GM15510 (cell line): ENCODE data around the gene RTP5.

Experiments
- POLR2A ChIP-seq: IDR thresholded peaks from 3 replicates; pipeline ENCODE4 v1.6.1; 2011; ENCODE audit warnings: borderline replicate concordance; ENCODE audit not compliant: insufficient read length; ENCODE audit errors: extremely low read depth

The RTP5 gene

GRCh38 chr2:241862775-241863535, 6.6 kb upstream of the RTP5 start:
- no peak for TF ChIP-seq POLR2A

DNA sequence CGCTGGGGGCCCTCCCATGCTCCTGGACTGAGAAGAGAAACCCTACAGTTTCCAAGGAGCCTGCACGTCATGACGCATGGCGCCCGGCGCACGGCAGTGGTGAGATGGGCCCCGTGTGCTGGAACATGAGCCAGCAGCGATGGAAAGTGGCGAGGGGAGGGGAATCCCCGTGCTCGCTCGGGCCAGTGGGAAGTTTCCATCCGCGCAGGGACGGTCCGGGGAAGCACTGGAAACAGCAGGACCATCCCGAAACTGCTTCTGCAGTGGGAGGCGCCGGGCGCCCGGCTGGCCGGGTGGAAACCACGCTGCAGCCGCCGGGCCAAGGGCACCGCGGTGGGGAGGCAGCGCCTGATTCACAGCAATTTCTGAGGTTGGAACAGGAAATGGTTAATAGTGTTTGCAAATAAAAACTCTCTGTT, 6.0 kb upstream of the RTP5 start:
- TF ChIP-seq POLR2A = no peak

DNA sequence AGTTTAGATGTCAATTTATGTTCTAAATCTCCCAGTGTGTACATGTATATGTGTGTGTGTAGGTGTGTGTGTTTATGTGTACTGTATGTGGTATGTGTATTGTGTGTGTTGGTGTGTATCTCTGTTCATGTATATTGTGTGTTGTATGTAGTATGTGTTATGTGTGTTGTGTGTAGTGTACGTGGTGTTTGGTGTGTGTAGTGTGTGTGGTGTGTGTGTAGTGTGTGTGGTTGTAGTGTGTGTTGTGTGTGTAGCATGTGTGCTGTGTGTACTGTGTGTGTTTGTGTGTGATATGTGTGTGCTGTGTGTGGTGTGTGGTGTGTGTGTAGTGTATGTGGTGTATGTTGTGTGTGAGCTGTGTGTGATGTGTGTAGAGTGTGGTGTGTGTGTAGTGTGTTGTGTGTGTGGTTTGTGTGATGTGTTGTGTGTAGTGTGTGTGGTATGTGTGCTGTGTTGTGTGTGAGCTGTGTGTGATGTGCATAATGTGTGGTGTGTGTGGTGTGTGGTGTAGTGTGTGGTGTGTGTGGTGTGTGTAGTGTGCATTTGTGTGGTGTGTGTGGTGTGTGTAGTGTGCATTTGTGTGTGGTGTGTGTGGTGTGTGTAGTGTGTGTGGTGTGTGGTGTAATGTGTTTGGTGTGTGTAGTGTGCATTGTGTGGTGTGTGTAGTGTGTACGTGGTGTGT, 5.2 kb upstream of the RTP5 start:
- TF ChIP-seq POLR2A = no peak

DNA sequence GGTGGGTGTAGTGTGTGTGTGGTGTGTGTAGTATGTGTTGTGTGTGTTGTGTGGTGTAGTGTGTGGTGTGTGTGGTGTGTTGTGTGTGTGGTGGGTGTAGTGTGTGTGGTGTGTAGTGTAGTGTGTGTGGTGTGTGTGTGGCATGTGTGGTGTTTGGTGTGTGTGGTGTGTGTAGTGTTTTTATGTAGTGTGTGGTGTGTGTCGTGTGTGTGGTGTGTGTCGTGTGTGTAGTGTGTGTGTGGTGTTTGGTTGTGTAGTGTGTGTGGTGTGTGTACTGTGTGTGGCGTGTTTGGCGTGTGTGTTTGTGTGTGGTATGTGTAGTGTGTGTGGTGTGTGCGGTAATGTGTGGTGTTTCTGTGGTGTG, 4.7 kb upstream of the RTP5 start:
- TF ChIP-seq POLR2A = no peak

GRCh38 chr2:241865416-241865956, 4.0 kb upstream of the RTP5 start:
- no peak for TF ChIP-seq POLR2A

DNA sequence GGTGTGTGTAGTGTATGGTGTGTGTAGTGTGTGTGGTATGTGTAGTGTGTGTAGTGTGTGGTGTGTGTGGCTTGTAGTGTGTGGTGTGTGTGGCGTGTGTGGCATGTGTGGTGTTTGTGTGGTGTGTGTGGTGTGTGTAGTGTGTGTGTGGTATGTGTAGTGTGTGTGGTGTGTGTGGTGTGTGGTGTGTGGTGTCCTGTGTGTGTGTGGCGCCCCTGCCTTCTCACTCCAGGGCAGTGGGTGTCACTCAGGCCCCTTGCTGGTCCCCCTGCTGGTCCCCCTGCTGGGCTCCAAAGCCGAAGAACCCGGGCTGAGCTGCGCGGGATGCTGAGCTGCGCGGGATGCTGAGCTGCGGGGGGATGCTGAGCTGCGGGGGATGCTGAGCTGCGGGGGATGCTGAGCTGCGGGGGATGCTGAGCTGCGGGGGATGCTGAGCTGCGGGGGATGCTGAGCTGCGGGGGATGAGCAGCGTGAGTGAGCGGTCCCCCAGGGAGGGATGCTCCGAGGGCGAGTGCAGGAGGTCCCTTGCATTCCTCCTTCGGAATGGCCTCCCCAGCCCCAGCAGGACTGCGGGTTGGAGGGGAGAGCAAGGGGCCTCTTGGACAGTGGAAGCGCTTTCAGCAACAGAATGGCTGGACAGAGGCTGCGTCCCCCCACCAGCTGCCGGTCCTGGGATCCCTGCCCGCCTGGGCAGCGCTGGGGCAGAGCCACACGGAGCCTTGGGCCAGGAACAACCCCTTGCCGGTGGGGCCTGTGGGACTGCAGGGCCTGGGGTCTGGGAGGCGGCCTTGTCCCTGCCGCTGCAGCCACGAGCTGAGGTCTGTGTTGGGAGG, 3.4 kb upstream of the RTP5 start:
- no peak for TF ChIP-seq POLR2A

- no peak for TF ChIP-seq POLR2A
Measured at GRCh38 chr2:241866790-241867645, 2.5 kb upstream of the RTP5 start.

GRCh38 chr2:241867776-241868420, 1.6 kb upstream of the RTP5 start:
- TF ChIP-seq POLR2A = no peak

DNA sequence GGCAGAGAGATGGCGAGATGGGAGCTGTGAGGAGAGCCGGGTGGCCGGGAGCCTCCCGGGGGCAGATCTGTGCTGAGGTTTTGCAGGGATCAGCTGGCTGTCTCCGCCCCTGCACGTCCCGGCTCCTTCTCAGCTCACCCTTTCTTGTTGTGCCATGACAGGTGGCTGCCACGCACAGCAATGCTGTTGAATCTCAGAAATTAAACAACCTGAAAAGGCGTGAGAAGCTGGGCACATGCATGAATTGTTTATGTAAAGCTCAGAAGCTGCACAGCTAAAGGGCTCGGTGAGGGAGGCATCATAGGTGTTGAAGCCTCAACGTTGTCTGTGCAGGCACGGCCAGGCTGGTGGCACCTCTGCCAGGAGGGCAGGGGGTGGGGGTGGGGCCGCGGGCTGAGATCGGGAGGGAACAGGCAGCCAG, 858 bp upstream of the RTP5 start:
- TF ChIP-seq POLR2A = no peak

DNA sequence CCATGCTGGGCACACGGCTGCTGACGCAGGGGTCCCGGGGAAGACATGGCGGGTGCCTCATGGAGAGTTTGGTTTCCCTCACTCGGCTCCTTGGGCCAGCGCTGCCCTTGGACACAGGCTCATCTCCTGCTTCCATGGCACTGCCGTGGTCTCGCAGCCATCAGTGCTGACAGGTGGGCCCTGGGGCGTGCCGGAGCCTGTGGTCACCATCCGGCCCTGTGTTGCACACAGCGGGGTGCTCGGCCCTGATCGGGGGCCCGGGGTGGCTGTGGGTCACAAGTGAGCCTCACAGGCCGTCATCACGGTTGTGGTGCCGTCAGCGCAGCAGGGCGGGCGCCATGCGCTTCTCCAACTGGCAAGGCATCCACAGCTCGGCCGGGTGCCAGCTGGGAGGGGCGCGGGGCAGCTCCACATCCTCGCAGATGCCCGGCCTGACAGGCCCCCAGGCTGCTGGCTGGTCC, 582 bp downstream of the RTP5 start:
- TF ChIP-seq POLR2A = no peak

DNA sequence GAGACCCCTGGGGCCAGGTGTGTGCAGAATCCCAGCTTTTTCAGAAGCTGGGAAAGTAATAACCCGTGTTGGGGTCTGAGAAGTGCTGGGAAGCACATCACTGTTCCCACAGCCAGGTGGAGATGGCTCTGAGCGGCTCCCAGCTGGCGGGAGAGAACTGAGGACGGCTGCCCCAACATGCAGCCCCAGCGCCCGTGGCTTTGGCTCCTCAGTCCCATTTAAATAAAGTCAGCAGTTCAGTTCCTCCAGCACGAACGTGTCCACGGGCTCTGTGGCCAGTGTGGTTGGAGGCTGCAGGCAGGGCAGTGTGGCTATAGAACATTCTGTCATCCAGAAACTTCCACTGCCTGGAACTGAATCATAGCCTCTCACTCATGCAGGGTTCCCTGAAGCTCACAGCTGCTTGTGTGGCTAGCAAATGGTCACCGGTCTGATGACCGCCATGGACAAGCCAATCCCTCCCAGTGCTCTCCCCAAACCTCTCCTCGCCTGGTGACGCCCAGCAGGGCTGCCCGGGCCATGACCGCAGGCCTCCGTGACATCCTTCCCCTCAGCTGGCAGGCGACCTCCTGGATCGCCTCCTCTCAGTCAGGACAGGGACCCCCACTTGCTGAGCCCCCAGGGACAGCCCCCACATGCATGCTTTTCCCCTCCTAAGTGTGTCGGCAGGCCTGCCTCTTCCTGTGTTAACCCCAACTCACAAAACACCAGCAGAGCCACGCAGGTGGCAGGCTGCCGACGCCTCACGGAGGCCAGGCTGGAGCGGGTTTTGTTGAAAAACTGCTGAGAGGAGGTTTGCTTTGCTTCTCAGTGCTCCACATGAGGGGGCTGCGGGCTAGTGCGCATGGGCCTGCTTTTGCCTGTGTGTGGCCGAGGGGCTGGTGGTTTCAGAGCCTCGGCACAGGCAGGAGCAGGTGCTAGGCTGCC, 1.3 kb downstream of the RTP5 start:
- TF ChIP-seq POLR2A = no peak

DNA sequence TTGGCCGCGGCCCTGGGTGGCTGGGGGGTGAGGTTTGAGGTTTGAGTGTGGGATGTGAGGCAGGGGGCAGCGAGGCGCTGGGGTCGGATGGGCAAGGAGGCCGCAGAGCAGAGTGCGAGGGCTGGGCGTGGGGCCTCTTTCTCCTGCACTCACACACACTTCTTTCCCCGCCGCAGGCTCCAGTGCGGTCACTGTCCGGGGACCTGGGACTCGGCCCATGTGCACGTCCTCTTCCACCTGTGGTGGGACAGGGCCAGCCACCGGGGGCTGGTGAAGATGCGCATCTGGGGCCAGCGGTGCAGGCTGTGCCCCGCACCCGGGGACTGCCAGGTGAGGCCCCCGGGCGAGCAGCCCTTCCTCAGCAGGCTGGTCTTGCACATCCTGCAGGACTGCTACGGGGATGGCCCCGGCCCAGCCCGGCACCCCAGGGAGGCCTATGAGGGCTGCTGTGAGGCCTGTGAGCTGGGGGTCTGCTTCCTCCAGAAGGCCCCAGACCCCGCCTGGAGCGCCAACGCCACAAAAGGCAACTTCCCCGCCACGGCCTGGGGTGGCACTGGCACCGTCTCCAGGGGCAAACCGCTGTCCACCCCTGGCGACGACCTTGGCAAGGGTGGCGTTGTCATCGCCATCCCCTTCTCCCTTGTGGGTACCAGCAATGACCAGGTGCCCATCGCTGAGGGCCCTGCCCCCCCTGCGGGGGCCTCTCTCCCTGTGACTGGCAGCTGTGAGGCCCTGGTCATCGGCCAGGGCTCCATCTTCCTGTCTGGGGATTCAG, 2.2 kb downstream of the RTP5 start:
- no peak for TF ChIP-seq POLR2A
